GM12891 (cell line): Measurements from ENCODE around the gene RALGAPA2.

ENCODE experiments used
- POLR2A ChIP-seq: IDR thresholded peaks from 2 replicates; pipeline ENCODE4 v1.6.1; 2011; ENCODE audit warnings: low read depth, low read length, control low read depth
- POU2F2 ChIP-seq: IDR thresholded peaks from 2 replicates; pipeline ENCODE4 v1.6.1; 2011; ENCODE audit warnings: low read depth, mild to moderate bottlenecking, control low read depth, low read length, moderate library complexity
- SPI1 ChIP-seq: IDR thresholded peaks from 2 replicates; pipeline ENCODE4 v1.6.1; 2011; ENCODE audit warnings: low read depth, low read length, control low read depth
- TAF1 ChIP-seq: IDR thresholded peaks from 2 replicates; pipeline ENCODE4 v1.6.1; 2011; ENCODE audit warnings: low read depth, low read length, control low read depth

DNA sequence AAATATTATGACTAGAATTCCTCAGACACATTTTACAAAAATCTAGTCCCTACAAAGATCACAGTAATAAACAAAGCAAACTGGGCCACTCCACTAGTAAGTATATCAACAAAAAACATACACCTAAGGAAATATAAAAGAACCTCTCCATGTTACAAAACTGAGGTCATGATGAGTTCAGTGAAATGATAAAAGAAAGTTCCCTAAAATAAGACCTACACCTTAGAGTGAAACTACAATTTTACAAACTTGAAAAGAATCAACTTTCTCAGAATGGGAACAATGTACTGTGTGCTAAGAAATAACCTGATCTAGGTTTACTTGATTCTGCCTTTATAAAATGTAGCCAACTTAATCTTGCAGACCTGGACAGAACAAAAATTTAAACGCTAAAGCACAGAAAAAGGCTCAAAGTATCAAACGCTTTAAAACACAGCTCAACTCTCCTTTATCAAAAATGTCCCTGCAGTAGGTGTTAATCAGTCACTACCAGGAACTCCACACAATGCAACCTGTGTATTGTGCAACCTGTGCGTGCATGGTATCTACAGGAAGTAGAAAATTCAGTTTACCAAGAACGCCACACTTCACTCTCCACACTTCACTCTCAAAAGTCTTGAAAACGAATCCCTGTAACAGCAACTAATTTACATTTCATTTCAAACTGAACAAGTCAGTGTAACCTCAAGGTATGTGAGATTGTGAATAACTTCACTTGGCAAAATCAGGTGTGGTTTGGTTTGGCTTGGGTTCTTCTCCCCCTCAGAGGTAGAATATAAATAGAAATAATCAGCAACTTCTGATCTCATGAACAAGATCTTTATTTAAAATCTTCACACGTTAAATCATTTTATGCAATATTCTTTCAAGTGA, 1.8 kb downstream of the RALGAPA2 start:
- 0 out of 2 replicates have a peak, but pooled peaks have one; percentile 13 for TF ChIP-seq SPI1
- 0 out of 2 replicates have a peak, but pooled peaks have one; percentile 19 for TF ChIP-seq POLR2A
- no peak; the same call in 1 of the 2 replicates for TF ChIP-seq TAF1
- no peak for TF ChIP-seq POU2F2
